Suprapubic skin (tissue), 4 donors: ENCODE data around the gene SCUBE1.

Experiments used
- CTCF ChIP-seq, 2 donors: fragments of 200-600 bp in 1 of 2; fragments of 450-650 bp in 1 of 2; sonication (generic) in 1 of 2; IDR thresholded peaks; one replicate each; pipeline ENCODE4 v1.5.1; 2016 to 2019; ENCODE audit warnings: antibody characterized with exemption in 2 of 2, mild to moderate bottlenecking in 1 of 2, moderate library complexity in 1 of 2
- EP300 ChIP-seq: sonication (generic); formaldehyde crosslinking; IDR thresholded peaks from one replicate; pipeline ENCODE4 v1.6.1; 2017; ENCODE audit warnings: antibody characterized with exemption
- POLR2A ChIP-seq, 2 donors: fragments of 450-650 bp; IDR thresholded peaks; one replicate each; pipeline ENCODE4 v1.6.1; 2017; ENCODE audit warnings: antibody characterized with exemption in 2 of 2, mild to moderate bottlenecking in 2 of 2, moderate library complexity in 2 of 2
- POLR2AphosphoS5 ChIP-seq, 3 donors: sonication (generic); formaldehyde crosslinking; IDR thresholded peaks; one replicate each; pipeline ENCODE4 v1.6.1; 2017; ENCODE audit warnings: antibody characterized with exemption in 3 of 3

GRCh38 chr22:43276321-43276720 is 66.9 kb downstream of the SCUBE1 start:
- TF ChIP-seq CTCF (IDR thresholded peaks at IDR 0.05), result no peak
- no peak for TF ChIP-seq POLR2AphosphoS5 (IDR thresholded peaks at IDR 0.05)
- no peak for TF ChIP-seq EP300
- no peak for TF ChIP-seq POLR2A (IDR thresholded peaks at IDR 0.05)
